OCI-LY7 (cell line): ENCODE measurements around the gene PHYKPL.
"Not testable (repeated sequence)": the region's sequence is repeated elsewhere in the genome, so short reads cannot be mapped to it uniquely, and the experiment has no call there.

Source experiments
- CTCF ChIP-seq: fragments of 200-600 bp; sonication (generic); conservative IDR thresholded peaks from 2 replicates; pipeline ENCODE4 v1.5.1; 2014; ENCODE audit warnings: mild to moderate bottlenecking, antibody characterized with exemption, low read length, moderate library complexity, mixed read lengths
- EZH2phosphoT487 ChIP-seq: fragments of 200-600 bp; sonication (generic); IDR thresholded peaks from 2 replicates; pipeline ENCODE4 v1.6.1; 2018; ENCODE audit warnings: low read depth, borderline replicate concordance, mild to moderate bottlenecking, mixed run types, antibody characterized with exemption, low read length, moderate library complexity, mixed read lengths

- TF ChIP-seq EZH2phosphoT487, CTCF: not testable (repeated sequence)
These were observed 34.5 kb downstream of the PHYKPL start for GRCh38 chr5:178198151-178198550.
